Dermis lymphatic vessel endothelial cell (primary cell): Measurements from ENCODE around the gene LRRC51. TPM values are rescaled to one million over a fixed set of nuclear protein-coding genes. Genes with fewer than 3 reads are reported as not detected.

Experiments
- total RNA-seq: library from RNA; depleted of rRNA; stranded (reverse); fragments of >200 nt; gene quantifications from 2 replicates; pipeline ENCODE4 v1.2.1, GENCODE V29; 2014

The LRRC51 gene
- 3.4 and 3.8 TPM in 2 replicates for total RNA-seq

GRCh38 chr11:72080326-72081183 is at the start of gene LRRC51, which contains the start of gene NUMA1:
Gene LRRC51 (plus strand): TSS chr11:72080850. CDS start chr11:72089084, 8,234 bp downstream.
Gene NUMA1 (minus strand): TSS chr11:72080542. CDS start chr11:72035943, 44,599 bp downstream.

GRCh38 chr11:72102946-72103753 is 22.5 kb downstream of the LRRC51 start, which contains the start of gene LAMTOR1:
Gene LAMTOR1 (minus strand): TSS chr11:72103297. CDS start chr11:72103224, 73 bp downstream.

GRCh38 chr11:72105888-72106287 is 25.2 kb downstream of the LRRC51 start, which contains the start of gene TOMT:
Gene TOMT (plus strand): TSS chr11:72105924. CDS start chr11:72105952, 28 bp downstream.

GRCh38 chr11:72112143-72112977 is 31.7 kb downstream of the LRRC51 start, which contains the start of gene ANAPC15:
Gene ANAPC15 (minus strand): TSS chr11:72112695. CDS start chr11:72111276, 1,419 bp downstream.

GRCh38 chr11:72135473-72135872 is 54.8 kb downstream of the LRRC51 start, which contains the start of gene FOLR3:
Gene FOLR3 (plus strand): TSS chr11:72135725. CDS start chr11:72135953, 228 bp downstream.

Other genes starting within 250 kb of the LRRC51 start
- gene DEFB108B, start 247.7 kb upstream of the LRRC51 start, total RNA-seq = not detected in 2 replicates
- not detected in 2 replicates for gene DEFB131B, start 202.4 kb upstream of the LRRC51 start, total RNA-seq
- gene XNDC1N, start 152.3 kb upstream of the LRRC51 start, total RNA-seq = 6.1 and 8.0 TPM in 2 replicates
- 18.3 and 18.7 TPM in 2 replicates for gene RNF121, start 151.8 kb upstream of the LRRC51 start, total RNA-seq
- gene IL18BP, start 81.9 kb upstream of the LRRC51 start, total RNA-seq = 0.65 and 1.6 TPM in 2 replicates
- gene NUMA1, start 308 bp upstream of the LRRC51 start, total RNA-seq = 104 and 137 TPM in 2 replicates
- 88.4 and 94.2 TPM in 2 replicates for gene LAMTOR1, start 22.4 kb downstream of the LRRC51 start, total RNA-seq
- gene TOMT, start 25.1 kb downstream of the LRRC51 start, total RNA-seq = not detected in 2 replicates
- 16.6 and 19.7 TPM in 2 replicates for gene ANAPC15, start 31.8 kb downstream of the LRRC51 start, total RNA-seq
- gene FOLR3, start 54.9 kb downstream of the LRRC51 start, total RNA-seq = not detected in 2 replicates
- not detected in 2 replicates for gene FOLR1, start 111.3 kb downstream of the LRRC51 start, total RNA-seq
- not detected in 2 replicates for gene FOLR2, start 135.9 kb downstream of the LRRC51 start, total RNA-seq
- gene INPPL1, start 143.9 kb downstream of the LRRC51 start, total RNA-seq = 28.7 and 31.2 TPM in 2 replicates
- not detected in 2 replicates for gene PHOX2A, start 163.3 kb downstream of the LRRC51 start, total RNA-seq